GM15510 (cell line): Measurements from ENCODE around the gene C20orf144.

ENCODE experiments used
- POLR2A ChIP-seq: IDR thresholded peaks from 3 replicates; pipeline ENCODE4 v1.6.1; 2011; ENCODE audit warnings: borderline replicate concordance; ENCODE audit not compliant: insufficient read length; ENCODE audit errors: extremely low read depth

Gene C20orf144

GRCh38 chr20:33656783-33657703 lies 5.1 kb upstream of the C20orf144 start:
- TF ChIP-seq POLR2A, result no peak

DNA sequence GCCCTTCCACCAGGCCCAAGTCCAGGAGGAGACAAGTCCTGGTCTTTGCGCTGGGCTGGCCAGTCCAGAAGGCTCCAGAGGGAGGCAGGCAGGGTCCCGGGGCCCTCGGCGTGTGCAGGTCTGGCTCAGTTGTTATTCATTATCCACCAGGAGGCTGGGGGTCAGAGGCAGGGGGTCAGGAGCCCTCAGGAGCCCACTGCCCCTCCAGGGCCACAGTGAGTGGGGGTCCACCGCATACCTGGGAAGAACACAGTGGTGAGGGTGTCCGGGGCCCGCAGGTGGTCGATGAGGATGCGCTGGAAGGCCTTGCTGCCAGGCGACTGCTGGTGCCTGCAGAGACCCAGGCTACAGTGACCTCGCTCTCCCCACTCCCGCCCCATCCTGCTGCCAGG lies 4.4 kb upstream of the C20orf144 start:
- no peak for TF ChIP-seq POLR2A

DNA sequence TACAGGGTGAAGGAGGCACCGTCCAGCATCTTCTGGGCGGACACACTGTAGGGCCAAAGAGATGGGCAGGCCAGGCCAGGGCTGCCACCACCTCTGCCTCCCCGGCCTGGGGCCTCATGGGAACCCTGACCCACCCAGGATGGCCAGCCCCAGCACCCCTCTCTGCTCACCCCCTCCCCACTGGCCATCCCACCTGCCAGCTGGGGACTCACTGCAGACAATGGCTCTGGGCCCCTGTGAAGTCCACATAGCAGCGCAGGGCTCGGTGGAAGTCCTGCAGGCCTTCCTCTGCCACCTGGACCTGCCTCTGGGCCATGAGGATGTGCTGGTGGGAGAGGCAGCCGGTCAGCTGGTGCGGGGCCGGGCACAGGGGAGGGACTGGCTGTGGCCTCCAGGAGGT lies 3.6 kb upstream of the C20orf144 start:
- TF ChIP-seq POLR2A, result no peak

- no peak for TF ChIP-seq POLR2A
Measured at GRCh38 chr20:33658929-33659328, 3.2 kb upstream of the C20orf144 start.

GRCh38 chr20:33659341-33660034 lies 2.6 kb upstream of the C20orf144 start:
- TF ChIP-seq POLR2A, result no peak

- TF ChIP-seq POLR2A, result no peak
Measured at GRCh38 chr20:33660035-33660684, 2.0 kb upstream of the C20orf144 start.

DNA sequence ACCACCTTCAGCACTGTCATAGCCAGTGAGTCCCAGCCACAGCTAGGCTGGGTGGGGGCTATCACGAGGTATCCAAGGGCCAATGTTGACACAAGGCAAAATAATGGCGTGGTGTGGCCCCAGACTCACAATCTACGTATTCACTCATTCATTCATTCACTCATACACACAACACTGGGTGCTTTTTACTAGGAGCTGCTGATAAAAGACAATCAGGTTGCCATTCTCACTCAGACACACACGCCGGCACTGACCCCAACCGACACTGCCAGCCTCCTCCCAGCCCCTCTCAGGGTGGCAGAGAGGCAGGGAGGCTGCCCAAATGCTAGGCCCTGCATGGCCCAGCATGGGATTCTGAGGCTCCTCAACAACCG lies 1.5 kb upstream of the C20orf144 start:
- TF ChIP-seq POLR2A, result no peak

- TF ChIP-seq POLR2A, result peak; percentile 93
Measured at GRCh38 chr20:33663161-33664084, 1.3 kb downstream of the C20orf144 start.

GRCh38 chr20:33664085-33664761 lies 2.1 kb downstream of the C20orf144 start:
- TF ChIP-seq POLR2A, result no peak

GRCh38 chr20:33664762-33665144 lies 2.6 kb downstream of the C20orf144 start:
- no peak for TF ChIP-seq POLR2A

DNA sequence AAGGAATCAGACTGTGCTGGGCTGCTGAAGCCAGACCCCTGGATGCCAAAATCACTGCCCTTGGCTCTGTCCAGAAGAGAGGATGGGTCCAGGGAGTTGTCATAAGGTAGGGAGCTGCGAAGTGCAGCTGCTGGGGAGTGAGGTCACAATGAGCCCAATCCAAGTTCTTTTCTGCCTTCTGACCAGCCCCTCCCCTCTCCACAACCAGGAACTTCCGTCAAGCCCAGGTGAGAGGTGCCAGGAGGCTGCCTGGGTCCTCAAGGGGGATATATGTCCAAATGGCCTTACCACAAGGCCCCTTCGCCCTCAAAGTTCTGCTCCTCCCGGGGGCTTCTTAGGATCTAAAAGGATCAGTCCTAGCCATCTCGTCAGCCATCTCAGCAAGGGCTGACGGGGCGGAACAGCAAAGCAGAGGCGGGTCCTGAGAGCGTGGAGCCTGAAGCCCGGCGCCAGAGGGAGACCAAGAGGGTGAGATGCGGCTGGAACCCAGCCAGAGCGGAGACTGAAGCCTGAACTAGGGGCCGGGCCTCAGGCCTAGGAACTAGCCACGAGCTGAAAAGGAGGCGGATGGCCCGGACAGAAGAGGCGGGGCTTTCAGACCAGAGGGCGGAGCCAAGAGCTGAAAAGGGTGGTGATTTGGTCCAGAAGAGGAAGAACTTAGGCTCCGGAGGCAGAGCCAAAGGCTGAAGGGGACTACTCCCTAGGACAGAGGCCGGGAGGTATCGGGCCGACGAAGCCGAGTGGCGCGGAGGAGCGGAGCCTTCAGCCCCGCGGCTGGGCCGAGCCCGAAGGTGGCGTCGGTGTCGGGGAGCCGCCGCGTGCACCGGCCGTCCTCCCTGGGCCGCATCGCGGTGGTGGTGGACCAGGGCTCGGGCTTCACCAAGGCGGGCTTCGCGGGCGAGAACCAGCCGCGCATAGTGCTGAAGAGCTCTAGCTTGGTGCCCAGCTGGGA lies 4.4 kb downstream of the C20orf144 start, which contains the start of gene ACTL10:
TSS of gene ACTL10 (plus strand) at position 651 of the 952 bp plus-strand sequence. CDS start 555 bp downstream, outside the sequence.
- TF ChIP-seq POLR2A, result peak; percentile 82

- no peak for TF ChIP-seq POLR2A
Measured at GRCh38 chr20:33667245-33667675, 5.1 kb downstream of the C20orf144 start.

GRCh38 chr20:33667676-33668465 lies 5.7 kb downstream of the C20orf144 start:
- TF ChIP-seq POLR2A, result peak; percentile 37
